Skeletal muscle tissue (tissue), 4 donors: Measurements from ENCODE around the gene NDUFB2. TPM values are rescaled to one million over a fixed set of nuclear protein-coding genes. Genes with fewer than 3 reads are reported as not detected.

Experiments used
- H3K27ac ChIP-seq: one replicate; pipeline ENCODE4 v1.7.0; 2013; ENCODE audit warnings: mild to moderate bottlenecking, low read depth, low read length, inconsistent platforms
- H3K27me3 ChIP-seq, 3 donors: one replicate each; pipeline ENCODE4 v1.7.0; 2013; ENCODE audit warnings: low read length in 3 of 3; ENCODE audit not compliant: control insufficient read depth in 3 of 3, insufficient read depth in 3 of 3
- H3K36me3 ChIP-seq, 3 donors: one replicate each; pipeline ENCODE4 v1.7.0; 2013; ENCODE audit warnings: low read length in 3 of 3; ENCODE audit not compliant: control insufficient read depth in 3 of 3, insufficient read depth in 3 of 3
- H3K4me1 ChIP-seq, 3 donors: one replicate each; pipeline ENCODE4 v1.7.0; 2013; ENCODE audit warnings: low read length in 3 of 3, mild to moderate bottlenecking in 3 of 3; ENCODE audit not compliant: control insufficient read depth in 3 of 3, insufficient read depth in 3 of 3
- H3K4me3 ChIP-seq, 3 donors: one replicate each; pipeline ENCODE4 v1.7.0; 2013; ENCODE audit warnings: low read length in 3 of 3
- H3K9ac ChIP-seq, 3 donors: one replicate each; pipeline ENCODE4 v1.7.0; 2013; ENCODE audit warnings: low read length in 3 of 3, mild to moderate bottlenecking in 3 of 3, moderate library complexity in 2 of 3, low read depth in 1 of 3
- H3K9me3 ChIP-seq, 3 donors: one replicate each; pipeline ENCODE4 v1.7.0; 2013; ENCODE audit warnings: low read length in 3 of 3; ENCODE audit not compliant: control insufficient read depth in 3 of 3
- total RNA-seq: library from RNA; depleted of rRNA; stranded (reverse); fragments of >200 nt; gene quantifications from one replicate; pipeline ENCODE4 v1.2.3, GENCODE V29; 2014
- donor health status: Osteomylitis.

NDUFB2 gene
- total RNA-seq, 1 donor from 2014 or later, result 38.1 TPM

- Histone ChIP-seq H3K27me3 (no peaks in the 10 kb centered on the region), H3K9me3 (no peaks in the 10 kb centered on the region), H3K27ac (no peak overlapping the region), H3K4me3 (no peak overlapping the region), H3K36me3 (peaks cover 0 to 10% (median 2%) of the 10 kb centered on the region in 3 donors), H3K4me1 (no peaks in the 10 kb centered on the region), H3K9ac (no peak overlapping the region)
Observed at GRCh38 chr7:140746751-140747150, 50.2 kb downstream of the NDUFB2 start.

- Histone ChIP-seq H3K4me1 (no peaks in the 10 kb centered on the region), H3K9me3 (no peaks in the 10 kb centered on the region), H3K4me3 (no peak overlapping the region), H3K27ac (no peak overlapping the region), H3K9ac (no peak overlapping the region), H3K36me3 (peaks cover 2 to 17% (median 9%) of the 10 kb centered on the region in 3 donors), H3K27me3 (no peaks in the 10 kb centered on the region)
Observed at GRCh38 chr7:140752533-140752932, 56.0 kb downstream of the NDUFB2 start.

GRCh38 chr7:140754506-140754905 lies 58.0 kb downstream of the NDUFB2 start:
- H3K27me3 ChIP-seq, result no peaks in the 10 kb centered on the region
- no peak overlapping the region for H3K9ac ChIP-seq
- no peaks in the 10 kb centered on the region for H3K4me1 ChIP-seq
- no peak overlapping the region for H3K27ac ChIP-seq
- no peaks in the 10 kb centered on the region for H3K9me3 ChIP-seq
- no peak overlapping the region for H3K4me3 ChIP-seq
- peaks cover 0 to 11% (median 9%) of the 10 kb centered on the region in 3 donors for H3K36me3 ChIP-seq

Other genes starting within 250 kb of the NDUFB2 start
- gene MKRN1, start 217.2 kb upstream of the NDUFB2 start, total RNA-seq, result 87.2 TPM
- 32.4 TPM for gene DENND2A, start 55.9 kb upstream of the NDUFB2 start, total RNA-seq
- gene ADCK2, start 23.8 kb upstream of the NDUFB2 start, total RNA-seq, result 15.1 TPM
- 38.6 TPM for gene BRAF, start 228.2 kb downstream of the NDUFB2 start, total RNA-seq